Ovary (tissue), 9 donors: Measurements from ENCODE around the gene RSF1. TPM values are rescaled to one million over a fixed set of nuclear protein-coding genes. Genes with fewer than 3 reads are reported as not detected.
A peak's percentile ranks its signal among the peaks of the same experiment; 100 is the strongest.
"Not testable (repeated sequence)": the region's sequence is repeated elsewhere in the genome, so short reads cannot be mapped to it uniquely, and the experiment has no call there.

Source experiments
- DNase-seq, 5 donors: peaks; one replicate each; pipeline ENCODE4 v3.0.0-alpha.2; 2019 to 2020
- H3K27ac ChIP-seq, 2 donors: fragments of 200-600 bp; one replicate each; pipeline versions ENCODE4 v1.5.1 to v1.8.0; 2019 to 2022
- H3K27me3 ChIP-seq: fragments of 200-600 bp; one replicate; pipeline ENCODE4 v1.8.0; 2022
- H3K36me3 ChIP-seq: fragments of 200-600 bp; sonication (generic); one replicate; pipeline ENCODE4 v1.5.1; 2019
- H3K4me1 ChIP-seq: one replicate; pipeline ENCODE4 v1.8.1; 2013; ENCODE audit warnings: mild to moderate bottlenecking, moderate library complexity; ENCODE audit not compliant: insufficient read depth
- H3K4me3 ChIP-seq: fragments of 200-600 bp; sonication (generic); one replicate; pipeline ENCODE4 v1.5.1; 2017
- H3K9me3 ChIP-seq, 2 donors: fragments of 200-600 bp in 1 of 2; sonication (generic) in 1 of 2; one replicate each; pipeline versions ENCODE4 v1.5.1 to v1.8.1; 2013 to 2019; ENCODE audit warnings: mild to moderate bottlenecking in 1 of 2, moderate library complexity in 1 of 2
- CTCF ChIP-seq, 3 donors: fragments of 450-650 bp in 2 of 3; fragments of 200-600 bp in 1 of 3; IDR thresholded peaks; one replicate each; pipeline versions ENCODE4 v1.5.1 to v1.8.0; 2016 to 2022; ENCODE audit warnings: antibody characterized with exemption in 3 of 3, mild to moderate bottlenecking in 1 of 3
- EP300 ChIP-seq: sonication (generic); formaldehyde crosslinking; IDR thresholded peaks from one replicate; pipeline ENCODE4 v1.6.1; 2017; ENCODE audit warnings: antibody characterized with exemption
- POLR2A ChIP-seq: fragments of 450-650 bp; IDR thresholded peaks from one replicate; pipeline ENCODE4 v1.6.1; 2017; ENCODE audit warnings: antibody characterized with exemption, mild to moderate bottlenecking, moderate library complexity
- WGBS, 3 donors: extraction: QIAGEN DNeasy Blood & Tissue Kit in 1 of 3; methylation state at CpG; one replicate each; pipeline versions ENCODE4 v1.1.5 to v1.1.7; 2013 to 2017; 5-methylcytosine and 5-hydroxymethylcytosine counted together
- intact Hi-C, 4 donors: fragments of 100-400 bp; cut with DNase I; formaldehyde crosslinking; loops; one replicate each; pipeline versions ENCODE4 v1.11.0 to v1.15.1; 2022 to 2023
- polyA plus RNA-seq, 2 donors: library from polyadenylated mRNA; stranded (reverse); fragments of 200-250 nt in 1 of 2; fragments of 350-450 nt in 1 of 2; fragmentation: Illumina TruSeq in 1 of 2; extraction: RNeasy Lipid Tissue Mini Kit (QIAGEN cat#74804) in 1 of 2; gene quantifications; one replicate each; pipeline ENCODE4 v1.2.3, GENCODE V29; 2013 to 2014
- total RNA-seq, 7 donors: library from RNA; depleted of rRNA in 2 of 7; stranded (reverse); fragments of >200 nt in 2 of 7; fragmentation: NEBNext Ultra II Directional in 3 of 7; extraction: Animal tissue kit (Norgen Biotek cat#: 25700) in 3 of 7; gene quantifications; one replicate each; pipeline versions ENCODE4 v1.1.0 to v1.2.4, GENCODE V29; 2016 to 2023
- donor health status: DM: no; HTN: no; CAD: no; lungs with moderate emphysema.
- donor health status: DM: no; HTN: no; CAD: no.
- donor health status: Bipolar disorder and iron deficiency.
- donor health status: DM: yes; HTN: yes; CAD: no.
- donor health status: DM: no; HTN: no; CAD: no.
- donor health status: DM: yes; HTN: yes; CAD: no.

Gene RSF1
- total and polyA plus RNA-seq, 9 donors = 14.8 to 89.2 (median 76.4) TPM

GRCh38 chr11:77842441-77843121 lies 22.1 kb upstream of the RSF1 start:
- Histone ChIP-seq H3K27me3 (no peaks in the 10 kb centered on the region), H3K36me3 (no peaks in the 10 kb centered on the region), H3K4me3 (no peak overlapping the region)

GRCh38 chr11:77833302-77833701 lies 12.8 kb upstream of the RSF1 start:
- no peak for TF ChIP-seq EP300
- TF ChIP-seq POLR2A = no peak
- no peak for TF ChIP-seq CTCF (IDR thresholded peaks at IDR 0.05)
- WGBS, 3 donors = 95 to 98% (median 97%) methylated on average over 4 of the region's 4 CpGs
- Histone ChIP-seq H3K9me3 (no peaks in the 10 kb centered on the region), H3K4me1 (no peaks in the 10 kb centered on the region), H3K4me3 (no peak overlapping the region), H3K27me3 (no peaks in the 10 kb centered on the region), H3K27ac (no peak overlapping the region), H3K36me3 (no peaks in the 10 kb centered on the region)
- intact Hi-C loops = no loop called here
- no peak for DNase-seq

More at GRCh38 chr11:77842441-77843121, 22.1 kb upstream of the RSF1 start:
- intact Hi-C loops = no loop called here
- Histone ChIP-seq H3K27ac (no peak overlapping the region), H3K4me1 (no peaks in the 10 kb centered on the region), H3K9me3 (peaks cover 0 to 4% of the 10 kb centered on the region in 2 donors)
- TF ChIP-seq EP300 (no peak), POLR2A (no peak), CTCF (IDR thresholded peaks at IDR 0.05) (no peak)
- 90% methylated on average over 1 of the region's 1 CpG for WGBS, 3 donors
- no peak for DNase-seq

- no peaks in the 10 kb centered on the region for H3K4me1 ChIP-seq
- H3K27me3 ChIP-seq = no peaks in the 10 kb centered on the region
- H3K27ac ChIP-seq = no peak overlapping the region
- no peak for DNase-seq
- intact Hi-C loops = loop anchor here in 2 of 4 donors (5.0 to 10.0 kb wide), 2 partner anchors 166 to 248 kb away; partner anchors contain the start of genes INTS4 (in 1 of the 2) and NDUFC2 (in 1 of the 2)
- H3K36me3 ChIP-seq = no peaks in the 10 kb centered on the region
- H3K4me3 ChIP-seq = no peak overlapping the region
- no peaks in the 10 kb centered on the region for H3K9me3 ChIP-seq
- WGBS, 3 donors = 93 to 100% (median 99%) methylated on average over 2 of the region's 2 CpGs
- TF ChIP-seq POLR2A (no peak), CTCF (IDR thresholded peaks at IDR 0.05) (no peak), EP300 (no peak)
These were observed 8.4 kb upstream of the RSF1 start for GRCh38 chr11:77828926-77829325.

GRCh38 chr11:77823775-77824174 lies 3.3 kb upstream of the RSF1 start:
- TF ChIP-seq EP300 (no peak), POLR2A (no peak), CTCF (IDR thresholded peaks at IDR 0.05) (no peak)
- no peak for DNase-seq
- WGBS, 3 donors = 4 to 17% (median 9%) methylated on average over 1 of the region's 1 CpG
- no peak overlapping the region for H3K27ac ChIP-seq
- no peaks in the 10 kb centered on the region for H3K36me3 ChIP-seq
- no peaks in the 10 kb centered on the region for H3K9me3 ChIP-seq
- no peaks in the 10 kb centered on the region for H3K27me3 ChIP-seq
- H3K4me1 ChIP-seq = peaks cover 4% of the 10 kb centered on the region
- intact Hi-C loops = loop anchor here in 1 of 4 donors (10.0 kb wide), 1 partner anchor 171 kb away; the partner anchor contains the start of gene INTS4
- no peak overlapping the region for H3K4me3 ChIP-seq

- not testable (repeated sequence) for H3K36me3 ChIP-seq, H3K27me3 ChIP-seq, H3K27ac ChIP-seq, H3K9me3 ChIP-seq, DNase-seq, H3K4me1 ChIP-seq
- H3K4me3 ChIP-seq = peak overlapping the region; percentile 57
- WGBS, 3 donors = 30 to 47% (median 32%) methylated on average over 13 of the region's 13 CpGs
- intact Hi-C loops = loop anchor here in 1 of 4 donors (10.0 kb wide), 1 partner anchor 173 kb away; the partner anchor contains the start of gene INTS4
These were observed 1.6 kb upstream of the RSF1 start for GRCh38 chr11:77822126-77822525.
